ENCODE measurements around the gene ZFP3.
"Not testable (repeated sequence)": the region's sequence is repeated elsewhere in the genome, so short reads cannot be mapped to it uniquely, and the experiment has no call there.

ZFP3 gene

GRCh38 chr17:5138616-5139457, 60.6 kb downstream of the ZFP3 start:
- no peak for DNase-seq (ENCODE audit: low read depth)

DNA sequence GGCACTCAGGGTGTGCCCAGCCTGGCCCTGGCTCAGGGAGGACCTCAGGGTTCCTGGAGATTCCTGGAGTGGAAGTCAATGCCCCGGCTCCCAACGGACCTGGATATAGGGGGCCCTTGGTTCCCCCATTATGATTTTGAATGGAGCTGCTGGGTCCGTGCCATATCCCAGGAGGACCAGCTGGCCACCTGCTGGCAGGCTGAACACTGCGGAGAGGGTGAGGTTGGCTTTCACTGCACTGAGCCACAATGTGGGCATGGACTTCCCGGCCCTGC, 61.1 kb downstream of the ZFP3 start:
- DNase-seq (ENCODE audit: low read depth): no peak

DNA sequence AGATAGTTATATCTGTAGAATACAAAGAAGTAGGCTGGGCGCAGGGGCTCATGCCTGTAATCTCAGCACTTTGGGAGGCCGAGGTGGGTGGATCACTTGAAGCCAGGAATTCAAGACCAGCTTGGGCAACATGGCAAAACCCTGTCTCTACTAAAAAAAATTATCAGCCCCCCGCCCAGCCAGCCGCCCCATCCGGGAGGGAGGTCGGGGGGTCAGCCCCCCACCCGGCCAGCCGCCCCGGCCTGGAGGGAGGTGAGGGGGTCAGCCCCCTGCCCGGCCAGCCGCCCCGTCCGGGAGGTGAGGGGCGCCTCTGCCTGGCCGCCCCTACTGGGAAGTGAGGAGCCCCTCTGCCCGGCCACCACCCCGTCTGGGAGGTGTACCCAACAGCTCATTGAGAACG, 64.6 kb downstream of the ZFP3 start:
- DNase-seq (ENCODE audit: low read depth): not testable (repeated sequence)

Measured in ELR (cell line).